GM21390 (cell line): ENCODE results near the gene FRMD4B.
"Not testable (repeated sequence)": the region's sequence is repeated elsewhere in the genome, so short reads cannot be mapped to it uniquely, and the experiment has no call there.

Source experiments
- ATAC-seq: cut with Tn5 transposase; IDR thresholded peaks from one replicate; pipeline ENCODE4 v1.9.1; 2021; ENCODE audit not compliant: unreplicated experiment

The FRMD4B gene

DNA sequence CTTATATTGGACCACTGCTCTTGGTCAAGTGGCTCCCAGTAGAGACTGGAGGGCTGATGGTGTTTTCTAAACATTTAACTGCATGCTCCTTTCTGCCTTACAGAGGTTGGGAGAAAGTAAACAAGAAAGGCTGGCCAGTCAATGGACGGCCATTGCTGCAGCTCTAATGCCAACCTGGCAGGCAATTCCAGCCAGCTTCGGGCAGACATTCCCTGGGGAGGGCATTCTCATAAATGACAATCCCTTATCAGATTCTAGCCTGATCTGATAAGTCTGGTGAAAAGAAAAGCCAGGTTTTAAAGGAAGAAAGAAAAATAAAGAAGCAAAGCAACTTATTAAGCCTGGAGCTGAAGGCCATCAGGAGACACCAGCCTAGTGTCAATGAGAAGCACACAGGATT is 60.7 kb downstream of the FRMD4B start:
- no peak for ATAC-seq

DNA sequence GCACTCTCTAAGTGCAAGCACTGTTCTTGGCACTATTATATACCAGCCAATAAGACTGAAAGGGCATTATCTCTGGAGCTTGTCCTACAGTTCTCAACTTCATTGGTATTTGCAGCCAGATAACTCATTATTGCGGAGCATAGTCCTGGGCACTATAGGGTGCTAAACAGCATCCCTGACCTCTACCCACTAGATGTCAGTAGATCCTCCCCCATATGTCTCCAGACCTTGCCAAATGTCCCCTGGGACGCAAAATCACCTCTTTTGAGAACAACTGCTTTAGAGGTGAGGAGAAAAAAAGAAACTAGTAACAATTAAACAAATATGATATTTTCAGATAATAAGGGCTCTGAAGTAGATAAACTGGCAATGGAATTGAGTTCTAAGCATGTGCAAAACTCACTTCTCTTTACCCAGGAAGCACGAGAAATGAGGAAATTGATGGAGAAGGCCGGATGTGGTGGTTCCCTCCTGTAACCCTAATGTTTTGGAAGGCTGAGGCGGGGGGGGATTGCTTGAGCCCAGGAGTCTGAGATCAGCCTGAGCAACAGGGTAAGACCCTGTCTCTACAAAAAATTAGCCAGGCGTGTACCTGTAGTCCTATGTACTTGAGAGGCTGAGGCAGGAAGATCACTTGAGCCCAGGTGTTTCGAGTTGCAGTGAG is 61.4 kb downstream of the FRMD4B start:
- peak; percentile 38 for ATAC-seq

DNA sequence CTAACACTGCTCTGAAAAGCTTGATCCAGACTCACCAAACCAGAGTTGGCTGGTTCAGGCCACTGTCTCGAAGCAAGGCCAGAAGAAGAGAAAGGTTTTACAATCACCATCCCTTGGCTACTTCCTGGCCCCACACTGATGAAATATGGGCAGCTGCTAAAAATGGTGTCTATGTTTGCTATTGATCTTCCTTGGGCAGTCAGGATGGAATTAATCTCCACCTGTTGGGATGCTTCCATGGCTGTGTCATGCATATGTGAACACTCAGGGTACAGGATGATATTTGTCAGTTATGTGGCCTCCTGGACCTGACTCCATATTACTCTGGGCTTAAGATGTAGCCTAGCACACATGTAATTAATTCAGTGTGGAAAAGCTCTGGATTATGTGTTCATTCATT is 61.9 kb downstream of the FRMD4B start:
- ATAC-seq: no peak

DNA sequence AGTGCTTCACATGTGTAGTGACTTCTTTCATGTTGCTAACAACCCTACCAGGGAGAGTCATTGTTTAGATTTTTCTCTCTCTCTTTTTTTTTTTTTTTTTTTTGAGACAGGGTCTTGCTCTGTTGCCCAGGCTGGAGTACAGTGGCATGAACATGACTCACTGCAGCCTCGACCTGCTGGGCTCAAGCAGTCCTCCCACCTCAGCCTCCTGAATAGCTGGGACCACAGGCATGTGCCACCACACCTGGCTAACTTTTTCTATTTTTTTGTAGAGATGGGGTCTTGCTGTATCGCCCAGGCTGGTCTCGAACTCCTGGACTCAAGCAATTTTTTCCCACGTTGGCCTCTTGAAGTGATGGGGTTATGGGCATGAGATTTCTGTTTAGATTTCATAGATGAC is 63.4 kb downstream of the FRMD4B start:
- ATAC-seq: not testable (repeated sequence)

DNA sequence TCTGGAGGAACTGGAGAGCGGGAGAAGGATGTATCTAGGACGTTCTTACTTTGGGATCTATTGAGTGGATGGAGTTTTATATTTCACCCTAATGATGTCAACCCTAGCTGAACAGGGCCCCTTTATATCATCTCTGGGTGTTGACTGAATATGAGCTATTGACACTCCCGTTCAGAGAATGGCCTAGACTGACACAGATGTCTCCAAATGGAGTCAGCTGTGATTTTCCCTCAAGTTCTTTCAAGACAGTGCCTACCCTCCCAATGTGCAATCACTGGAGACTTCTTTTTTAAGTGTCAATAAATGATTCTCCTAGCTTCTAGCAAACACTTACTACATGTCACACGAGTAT is 63.8 kb downstream of the FRMD4B start:
- ATAC-seq: no peak

DNA sequence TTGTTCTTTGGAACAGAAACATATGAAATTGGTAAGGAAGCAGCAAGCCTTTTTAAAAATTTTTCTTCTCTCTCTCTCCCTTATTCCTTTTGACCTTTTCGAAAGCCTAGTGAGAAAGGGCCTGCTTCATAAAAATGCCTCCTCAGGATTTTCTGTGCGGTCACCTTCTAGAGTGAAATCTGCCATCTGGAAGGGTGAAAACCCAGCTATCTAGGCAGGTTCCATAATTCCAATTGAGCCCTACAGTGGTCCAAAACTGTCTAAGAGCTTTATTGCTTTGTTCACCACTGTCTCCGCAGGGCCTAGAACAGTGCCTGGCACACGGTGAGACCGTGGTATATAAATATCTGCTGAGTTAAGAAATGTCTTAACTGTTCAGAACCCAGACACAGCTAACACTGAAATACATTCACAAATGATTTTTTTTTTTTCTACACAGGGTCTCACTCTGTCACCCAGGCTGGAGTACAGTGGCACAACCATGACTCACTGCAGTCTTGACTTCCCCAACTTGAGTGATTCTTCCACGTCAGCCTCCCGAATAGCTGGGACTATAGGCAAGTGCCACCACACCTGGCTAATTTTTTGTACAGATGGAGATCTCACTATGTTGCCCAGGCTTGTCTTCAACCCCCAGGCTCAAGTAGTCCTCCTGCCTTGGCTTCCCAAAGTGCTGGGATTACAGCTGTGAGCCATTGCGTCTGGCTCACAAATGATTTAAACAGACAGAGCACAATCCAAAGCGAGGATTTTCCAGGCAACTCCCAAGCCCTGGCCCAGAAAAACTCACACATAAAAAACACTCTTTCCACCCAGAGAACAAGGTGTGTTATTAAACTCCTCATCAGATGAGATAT is 64.4 kb downstream of the FRMD4B start:
- ATAC-seq: no peak

DNA sequence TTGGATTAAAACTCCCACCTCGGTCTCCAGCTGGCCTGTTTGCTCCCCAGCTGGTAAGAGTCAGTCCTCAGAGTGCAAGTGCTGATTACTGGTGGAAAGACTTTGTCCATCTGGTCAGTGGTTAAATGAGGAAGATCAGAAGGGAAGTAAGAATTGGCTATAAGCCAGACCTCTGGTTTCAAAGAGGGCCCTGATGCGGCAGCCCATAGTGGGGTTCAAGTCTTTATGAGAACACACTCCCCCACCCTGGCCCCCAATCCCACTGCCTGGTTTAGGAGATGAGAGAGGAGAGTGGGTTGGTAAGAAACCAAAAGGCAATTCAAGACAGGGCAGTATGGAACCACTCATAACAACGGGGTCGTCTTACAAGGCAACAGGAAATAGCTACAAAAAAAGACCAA is 65.0 kb downstream of the FRMD4B start:
- ATAC-seq: peak; percentile 70

DNA sequence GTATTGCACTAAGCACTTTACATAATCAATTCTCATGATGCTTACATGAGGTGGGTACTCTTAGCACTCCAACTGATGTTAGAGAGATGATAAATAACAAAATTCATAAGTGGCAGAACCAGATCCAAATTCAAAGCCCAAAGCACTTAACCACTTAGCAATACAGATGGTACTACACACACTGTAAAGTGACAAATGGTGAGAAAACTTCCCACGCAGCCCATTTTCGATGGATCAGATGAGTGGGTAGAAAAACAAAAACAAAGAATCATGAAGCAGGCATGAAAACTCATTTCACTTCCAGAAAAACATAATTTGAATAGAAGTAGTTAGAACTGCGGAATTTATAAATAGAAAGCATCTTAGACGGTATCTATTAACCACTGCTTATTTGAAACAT is 66.2 kb downstream of the FRMD4B start:
- ATAC-seq: no peak

DNA sequence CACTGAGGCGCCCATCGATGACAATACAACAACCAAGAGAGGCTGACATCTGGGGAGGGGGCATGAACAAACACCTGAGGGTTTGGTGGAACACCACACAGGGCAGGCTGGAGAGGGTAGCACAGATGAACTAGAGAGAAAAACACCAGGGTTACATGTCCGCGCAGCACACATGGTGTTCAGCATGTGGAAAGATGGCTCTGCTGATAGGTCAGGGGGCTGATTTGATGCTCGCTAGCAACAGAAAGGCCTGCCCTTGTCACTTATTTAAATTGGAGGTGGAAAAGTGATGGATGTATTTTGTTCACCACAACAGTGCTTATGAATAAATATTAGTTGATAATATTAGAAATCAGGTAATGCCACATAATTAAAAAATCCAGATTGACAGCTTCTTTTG is 67.5 kb downstream of the FRMD4B start:
- no peak for ATAC-seq

DNA sequence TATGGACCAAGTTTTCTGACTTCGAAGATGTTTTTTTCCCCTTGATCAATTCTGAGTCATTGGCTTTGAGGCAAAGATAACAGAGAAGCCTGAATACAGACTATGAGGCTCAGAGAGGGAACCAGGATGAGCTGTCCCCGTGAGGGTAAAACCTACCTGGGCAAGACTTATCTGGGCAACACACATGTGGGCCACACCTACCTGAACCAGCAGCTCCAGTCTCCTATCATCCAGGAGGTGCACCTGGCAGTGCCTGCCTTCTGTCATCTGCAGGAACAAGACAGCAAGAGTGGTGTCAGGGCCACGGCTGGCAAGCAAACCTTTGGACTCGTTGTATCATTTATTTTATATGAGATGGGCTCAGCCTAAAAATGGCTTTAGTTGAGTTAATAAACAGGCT is 72.6 kb downstream of the FRMD4B start:
- ATAC-seq: no peak

DNA sequence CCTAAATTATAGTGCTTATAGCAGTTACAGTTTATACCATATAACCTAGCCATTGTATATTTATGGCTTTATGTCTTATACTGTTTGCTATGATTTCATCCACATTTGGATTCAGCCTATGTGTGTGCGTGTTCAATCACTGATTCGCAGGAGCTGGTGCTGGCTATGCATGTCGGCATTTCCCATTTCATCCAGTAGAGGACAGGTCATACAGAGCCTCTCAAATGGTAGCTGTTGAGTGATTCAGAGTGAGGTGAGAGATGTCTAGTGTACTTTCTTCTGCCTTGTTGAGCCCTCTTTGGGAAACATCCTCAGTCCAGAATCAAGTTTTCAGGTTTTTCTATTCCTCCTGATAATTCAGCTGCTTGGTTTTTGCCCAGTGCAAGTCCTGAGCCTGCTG is 76.1 kb downstream of the FRMD4B start:
- no peak for ATAC-seq

DNA sequence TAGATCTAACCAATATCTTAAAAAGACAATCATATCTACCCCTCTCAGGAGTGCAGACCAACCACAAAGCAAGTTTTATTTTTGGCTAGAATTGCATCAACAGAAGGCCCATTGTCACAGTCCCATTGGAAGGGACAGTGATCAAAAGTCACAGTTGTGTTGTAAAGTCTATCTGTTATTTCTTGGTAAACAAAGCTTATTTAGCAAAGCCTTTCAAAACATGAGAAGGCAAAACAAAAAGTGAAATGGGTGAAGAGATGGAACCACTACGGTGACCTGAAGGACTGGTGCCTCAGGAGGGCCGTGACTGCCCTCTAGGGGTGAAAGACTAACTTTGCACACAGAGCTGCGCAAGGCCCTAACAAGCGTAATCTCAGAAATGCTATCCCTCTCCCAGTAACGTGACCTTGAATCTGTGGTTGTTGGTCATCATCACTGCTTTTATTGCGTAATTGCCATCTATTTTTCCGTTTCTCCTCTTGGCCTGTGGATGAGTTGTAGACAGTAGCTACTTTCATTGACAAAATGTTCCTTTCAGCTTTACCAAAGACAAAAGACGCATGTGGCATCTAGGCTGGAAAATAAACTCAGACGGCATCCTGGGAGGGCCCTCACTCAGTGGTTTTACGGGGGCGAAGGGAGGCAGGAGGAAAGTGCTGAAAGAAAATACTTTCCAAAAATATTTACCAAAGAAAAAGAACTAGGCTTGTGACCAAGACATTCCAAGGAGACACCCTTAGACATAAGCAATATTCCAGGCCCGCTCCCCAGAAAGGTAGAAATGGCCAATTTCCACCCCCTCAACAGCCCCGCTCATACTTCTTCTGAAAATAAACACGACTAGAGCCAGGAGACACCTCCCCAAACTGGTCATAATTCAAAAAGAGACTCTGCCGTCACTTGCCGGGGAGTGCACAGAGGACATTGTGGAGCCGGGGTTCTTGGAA is 79.4 kb downstream of the FRMD4B start:
- peak; percentile 97 for ATAC-seq

DNA sequence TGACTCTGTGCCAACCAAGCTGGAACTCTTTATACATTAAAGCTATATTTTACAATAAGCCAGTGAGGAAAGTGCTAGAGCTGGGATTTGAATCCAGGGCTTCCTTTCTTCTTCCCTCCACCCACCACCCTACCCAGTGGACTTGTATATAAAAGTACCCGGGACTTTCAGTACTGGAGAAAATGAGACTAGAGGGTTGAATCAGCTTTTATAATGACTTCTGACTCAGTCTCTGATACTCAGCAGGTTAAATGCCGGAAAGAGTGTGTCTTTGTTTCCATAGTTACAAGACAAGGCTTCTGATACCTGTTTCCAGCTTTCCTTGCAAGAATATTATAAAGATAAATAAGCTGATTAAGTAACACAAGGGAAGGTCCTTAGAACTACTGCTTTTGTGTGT is 80.9 kb downstream of the FRMD4B start:
- no peak for ATAC-seq

DNA sequence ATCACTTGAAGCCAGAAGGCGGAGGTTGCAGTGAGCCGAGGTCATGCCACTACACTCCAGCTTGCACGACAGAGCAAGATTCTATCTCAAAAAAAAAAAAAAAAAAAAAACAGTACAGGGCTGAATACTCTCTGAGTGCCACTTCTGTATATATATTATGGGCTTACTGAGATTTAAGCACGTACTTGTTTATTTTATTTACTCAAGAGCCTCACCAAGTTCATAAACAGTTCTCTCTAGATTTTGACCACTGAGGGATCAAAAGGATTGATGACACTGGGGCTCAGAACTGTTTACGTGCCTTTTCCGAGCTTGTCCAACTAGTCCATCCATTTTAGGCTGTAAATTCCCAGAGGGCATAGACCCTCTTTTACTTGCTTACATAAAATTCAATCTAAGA is 81.5 kb downstream of the FRMD4B start:
- ATAC-seq: no peak

DNA sequence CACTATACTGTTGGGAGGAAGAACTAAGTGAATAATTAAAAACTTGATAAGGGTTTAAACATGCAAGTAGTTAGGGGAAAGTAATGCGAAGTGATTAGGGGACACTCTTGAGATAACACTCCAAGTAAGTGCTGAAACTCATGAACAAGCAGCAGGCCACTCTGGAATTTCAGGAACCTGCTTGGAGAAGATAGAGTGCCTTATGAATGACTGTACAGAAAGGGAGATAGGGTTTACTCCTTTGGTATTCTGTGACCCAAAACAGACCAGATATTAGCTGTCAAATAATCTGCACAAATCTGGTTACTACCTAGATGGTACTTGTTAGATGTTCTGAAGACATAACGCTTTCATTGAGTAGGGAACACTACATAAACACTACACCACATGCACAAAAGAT is 85.6 kb downstream of the FRMD4B start:
- no peak for ATAC-seq

DNA sequence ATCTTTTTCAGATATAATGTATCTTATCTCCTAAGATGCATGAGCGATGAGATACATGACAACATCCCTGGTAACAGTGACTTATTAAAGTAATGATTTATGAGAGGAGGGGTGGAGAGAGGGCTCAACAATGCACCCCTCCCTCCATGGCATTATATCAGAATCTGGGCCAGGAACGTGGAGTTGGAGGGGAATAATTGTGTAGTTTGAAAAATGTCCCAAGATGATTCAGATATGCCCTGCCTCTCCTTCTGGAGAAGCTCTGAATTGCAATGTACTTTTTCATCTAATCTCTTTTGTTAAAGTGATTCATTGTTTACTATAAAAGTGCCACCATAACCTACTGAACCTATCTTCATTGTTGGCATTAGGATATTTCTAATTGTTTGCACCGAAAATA is 86.5 kb downstream of the FRMD4B start:
- ATAC-seq: no peak

DNA sequence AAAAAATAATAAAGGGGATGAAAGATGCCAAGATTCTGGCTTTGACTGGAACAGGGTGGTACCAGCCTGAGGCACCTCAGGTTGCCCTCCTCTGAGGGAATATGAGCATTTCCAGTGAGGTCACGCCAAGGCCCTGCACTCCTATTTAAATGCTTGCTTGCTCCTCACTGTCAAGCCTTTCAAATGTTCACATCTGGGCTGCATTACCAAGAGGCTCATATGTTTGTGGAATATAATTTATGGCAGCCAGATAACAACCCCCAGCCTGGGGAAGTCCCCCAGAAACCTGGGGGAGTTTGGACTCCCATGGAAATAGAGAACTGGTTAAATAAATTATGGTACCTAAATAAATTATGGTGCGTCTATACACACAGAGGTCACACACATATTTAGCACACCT is 88.4 kb downstream of the FRMD4B start:
- no peak for ATAC-seq

DNA sequence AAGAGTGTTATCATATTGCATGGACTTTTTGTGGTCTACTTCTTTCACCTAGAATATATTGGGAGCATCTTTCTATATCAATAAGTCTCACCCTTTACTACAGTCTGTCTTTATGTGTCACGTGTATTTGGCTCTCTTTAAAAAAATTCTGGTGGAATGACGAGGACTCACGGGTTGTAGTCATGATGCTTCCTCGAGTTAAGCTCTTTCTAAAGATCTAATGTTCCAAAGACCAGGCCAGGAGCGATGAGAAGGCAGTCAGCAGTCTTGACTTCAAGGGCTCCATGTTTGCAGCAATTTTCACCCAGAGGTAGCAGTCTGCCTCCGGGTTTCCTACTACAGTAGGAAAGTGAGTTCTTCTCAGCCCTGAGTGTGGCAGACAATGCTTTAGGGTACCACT is 88.9 kb downstream of the FRMD4B start:
- no peak for ATAC-seq

DNA sequence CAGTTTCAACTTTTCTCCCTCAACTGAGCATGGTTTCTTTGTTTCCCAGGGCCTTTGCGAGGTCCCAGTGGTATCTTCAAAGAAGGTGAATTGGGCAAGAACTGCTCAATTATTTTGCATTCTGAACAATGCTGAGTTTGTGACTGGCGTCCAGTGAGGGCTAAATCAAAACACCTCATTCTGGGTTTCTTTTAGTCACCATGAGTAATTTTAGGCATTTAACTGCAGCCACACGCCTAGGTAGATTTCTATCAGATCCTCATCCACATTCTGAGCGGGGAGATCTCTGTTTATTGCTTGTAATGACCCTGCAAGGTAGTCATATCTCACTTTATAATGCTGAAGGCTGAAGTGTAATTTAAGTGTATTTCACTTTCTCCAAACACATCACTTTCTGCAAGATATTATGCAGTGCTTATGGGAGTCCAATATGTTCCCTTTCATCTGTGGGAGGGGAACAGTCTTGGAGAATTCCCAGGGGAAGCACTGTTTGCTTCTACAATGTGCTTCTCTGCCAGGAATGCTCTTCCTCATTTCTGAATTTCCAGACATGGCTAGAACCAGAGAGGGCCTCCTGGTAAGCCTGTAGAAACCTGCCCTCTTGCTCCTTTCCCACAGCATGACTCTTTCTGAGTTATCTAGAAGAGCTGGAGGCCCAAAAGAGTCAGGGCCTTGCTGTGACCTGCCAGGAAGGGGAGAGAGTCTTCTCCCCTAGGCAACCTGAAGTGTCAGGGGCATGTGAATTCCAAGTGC is 91.7 kb downstream of the FRMD4B start:
- ATAC-seq: no peak

DNA sequence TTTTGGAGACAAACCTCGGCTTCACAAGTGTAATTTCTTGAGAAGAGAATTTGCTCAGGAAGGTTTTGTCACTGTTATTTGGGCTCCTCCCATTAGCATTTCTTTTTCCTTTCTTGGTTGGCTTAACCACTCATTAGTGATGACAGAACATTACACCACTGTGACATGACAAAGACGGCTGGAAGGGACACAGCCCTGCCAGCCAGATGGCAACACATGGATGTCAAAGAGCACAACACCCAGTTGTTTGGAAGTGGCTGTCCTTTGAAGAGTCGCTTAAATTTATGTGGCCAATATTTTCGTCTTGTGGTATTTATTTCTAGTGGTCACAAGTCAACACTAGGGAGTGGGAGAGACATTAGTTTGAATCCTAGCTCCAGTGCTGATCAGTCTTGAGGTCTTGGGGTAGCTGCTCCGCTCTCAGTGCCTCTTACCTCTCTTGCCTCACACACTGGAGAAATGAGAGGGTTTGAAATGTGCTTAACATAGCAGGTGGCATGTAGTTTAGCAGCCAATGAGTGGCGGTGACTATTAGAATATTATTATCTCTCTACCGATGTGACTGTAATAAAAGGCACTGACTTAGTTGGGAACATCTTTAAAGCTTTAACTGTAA is 92.8 kb downstream of the FRMD4B start:
- ATAC-seq: no peak

DNA sequence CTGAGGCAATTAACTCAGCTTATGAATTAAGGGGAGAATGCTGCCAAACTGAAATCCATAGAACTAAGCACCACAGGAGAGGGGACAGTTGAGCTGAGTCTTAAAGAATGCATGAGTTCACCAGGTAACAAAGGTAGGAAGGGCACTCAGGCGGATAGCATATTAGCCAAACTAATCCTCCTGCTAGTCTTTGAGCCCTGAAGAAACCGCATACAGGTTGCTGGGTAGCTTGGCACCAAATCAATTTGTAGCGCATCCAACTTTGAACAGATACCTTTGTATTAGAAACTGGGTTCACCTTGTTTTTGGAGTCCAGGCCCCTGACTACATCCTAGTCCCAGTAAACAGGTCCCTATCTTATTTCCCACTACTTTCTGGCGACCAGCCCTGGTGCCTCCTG is 93.7 kb downstream of the FRMD4B start:
- ATAC-seq: no peak
